Astrocyte (in vitro differentiated cells and primary cell): Measurements from ENCODE around the gene UNC5CL.

Source experiments
- CTCF ChIP-seq: IDR thresholded peaks from 2 replicates; pipeline ENCODE4 v1.5.1; 2011; ENCODE audit warnings: low read depth, mild to moderate bottlenecking, inconsistent platforms, low read length, moderate library complexity; ENCODE audit not compliant: insufficient read depth
- EZH2 ChIP-seq: IDR thresholded peaks from 2 replicates; pipeline ENCODE4 v1.6.1; 2012; ENCODE audit warnings: mild to moderate bottlenecking, low read length, inconsistent platforms; ENCODE audit not compliant: insufficient read depth

DNA sequence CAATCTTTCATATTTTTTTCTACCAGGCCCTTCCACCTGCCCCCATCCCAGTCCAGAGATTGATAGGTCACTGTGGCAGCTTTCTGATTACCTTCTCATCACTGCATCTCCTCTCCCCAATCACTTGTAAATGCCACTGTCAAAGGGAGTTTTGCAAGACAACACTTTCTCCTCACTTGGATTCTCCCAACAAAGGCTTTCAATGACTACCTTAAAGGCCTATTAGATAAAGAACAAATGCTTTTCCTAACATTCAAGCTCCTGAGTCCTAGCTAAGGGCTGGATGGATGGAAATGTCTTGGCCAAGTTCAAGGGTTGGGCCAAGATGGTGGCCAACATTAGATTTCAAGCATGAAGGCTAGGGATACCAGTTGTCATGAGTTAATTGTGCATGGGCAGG is 55.3 kb downstream of the UNC5CL start:
- TF ChIP-seq CTCF (no peak), EZH2 (no peak)
